Measurements from ENCODE around the gene DPEP1.
A peak's percentile ranks its signal among the peaks of the same experiment; 100 is the strongest.

Gene DPEP1

DNA sequence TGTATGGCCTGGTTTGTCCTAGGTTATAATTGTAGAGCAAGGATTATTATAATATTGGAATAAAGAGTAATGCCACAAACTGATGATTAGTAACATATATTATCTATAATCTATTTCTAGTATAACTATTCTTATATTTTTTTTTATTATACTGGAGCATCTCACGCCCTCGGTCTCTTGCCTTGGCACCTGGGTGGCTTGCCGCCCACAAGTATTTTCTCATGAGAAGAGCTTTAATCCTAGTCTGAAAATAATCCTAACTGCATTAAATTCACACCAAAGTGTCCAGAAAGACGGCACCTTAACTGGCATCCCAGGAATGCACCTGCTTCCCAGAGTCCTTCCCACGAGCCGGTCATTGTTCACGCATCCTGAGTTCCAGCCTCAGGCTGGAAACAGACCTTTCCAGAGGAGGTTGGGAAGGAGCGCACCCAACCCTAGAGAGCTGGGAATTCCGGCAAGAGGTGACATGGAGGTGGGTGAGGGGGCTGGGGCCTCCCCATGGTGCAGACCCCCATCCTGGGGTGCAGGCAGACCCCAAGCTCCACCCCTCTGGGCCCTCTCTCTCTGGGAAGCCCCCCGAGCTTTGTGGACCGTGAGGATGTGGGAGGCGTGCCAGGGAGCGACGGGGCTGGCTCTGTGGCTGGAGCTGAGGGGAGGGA, 28.1 kb downstream of the DPEP1 start:
- Mint-ChIP-seq H3K9me3 (no peaks in the 10 kb centered on the region), H3K4me1 (peaks cover 15% of the 10 kb centered on the region), H3K27ac (peak overlapping the region in 1 of 2 donors; percentile 34), H3K4me3 (peak overlapping the region in 1 of 2 donors; percentile 79), H3K27me3 (peaks cover 2% of the 10 kb centered on the region)
- ATAC-seq (no peak), DNase-seq (no peak)

DNA sequence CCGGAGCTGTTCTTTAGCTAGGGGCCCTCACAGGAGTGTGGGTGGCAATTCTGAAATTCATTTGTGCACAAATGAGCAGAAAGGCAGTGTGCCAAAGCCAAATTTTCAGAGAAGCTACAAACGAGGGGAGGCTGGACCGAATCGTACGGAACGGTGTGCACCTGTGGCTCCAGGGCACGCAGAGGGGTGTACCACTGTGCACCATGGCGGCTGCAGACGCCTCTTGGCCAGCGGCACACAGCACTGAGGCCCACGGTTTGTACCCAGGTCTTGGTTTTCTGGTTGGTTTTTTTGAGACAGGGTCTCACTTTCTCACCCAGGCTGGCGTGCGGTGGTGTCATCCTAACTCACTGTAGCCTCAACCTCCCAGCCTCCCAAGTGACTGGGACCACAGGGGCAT, 29.1 kb downstream of the DPEP1 start:
- Mint-ChIP-seq H3K27ac (no peak overlapping the region), H3K27me3 (no peaks in the 10 kb centered on the region), H3K4me1 (peaks cover 15% of the 10 kb centered on the region), H3K9me3 (no peaks in the 10 kb centered on the region), H3K4me3 (no peak overlapping the region)
- DNase-seq: no peak
- no peak for ATAC-seq

DNA sequence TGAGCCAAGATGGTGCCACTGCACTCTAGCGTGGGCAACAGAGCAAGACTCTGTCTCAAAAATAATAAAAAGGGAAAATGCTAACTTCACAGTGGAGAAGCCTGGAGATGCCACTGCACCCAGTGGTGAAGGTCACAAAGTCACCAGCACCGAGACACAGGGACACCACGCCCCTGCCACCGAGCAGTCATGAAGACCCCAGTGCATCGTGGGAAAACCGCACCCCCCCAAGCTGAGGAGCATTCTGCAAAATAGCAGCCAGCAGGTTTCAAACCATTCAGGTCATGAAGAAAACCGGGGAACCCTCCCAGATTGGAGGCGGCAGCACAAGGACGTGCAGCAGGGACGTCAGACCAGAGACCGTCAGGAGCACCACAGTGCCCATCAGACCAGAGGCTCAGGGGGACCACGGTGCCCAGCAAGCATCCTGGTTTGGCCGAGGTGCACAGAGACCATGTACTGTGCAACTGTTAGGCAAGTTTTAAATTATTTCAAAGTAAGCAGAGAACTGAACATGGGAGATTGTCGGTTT, 30.4 kb downstream of the DPEP1 start:
- Mint-ChIP-seq H3K4me3 (no peak overlapping the region), H3K27ac (no peak overlapping the region)
- no peak for DNase-seq

DNA sequence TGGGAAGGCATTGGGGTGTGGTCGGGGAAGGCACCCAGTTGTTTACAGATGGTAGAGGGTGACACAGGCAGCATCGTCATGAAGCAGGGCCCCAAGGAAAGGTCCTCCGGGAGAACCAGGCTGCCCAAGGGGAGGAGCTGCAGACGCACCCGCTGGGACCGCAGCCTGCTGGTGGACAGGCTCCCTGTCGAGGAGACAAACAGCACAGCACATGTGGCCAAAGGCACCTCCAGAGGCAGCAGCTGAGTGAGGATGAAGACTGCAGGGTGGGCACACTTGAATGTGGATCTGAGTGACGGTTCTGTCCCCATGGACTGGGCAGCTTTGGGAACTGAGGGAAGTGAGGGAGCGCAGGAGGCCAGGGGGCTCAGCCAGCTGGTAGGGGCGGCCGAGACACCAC, 31.7 kb downstream of the DPEP1 start:
- Mint-ChIP-seq H3K27ac (peak overlapping the region in 1 of 2 donors; percentile 27), H3K4me3 (no peak overlapping the region), H3K27me3 (no peaks in the 10 kb centered on the region), H3K4me1 (peaks cover 15% of the 10 kb centered on the region), H3K9me3 (no peaks in the 10 kb centered on the region)
- no peak for DNase-seq
- no peak for ATAC-seq

More for the DNA sequence above, 30.4 kb downstream of the DPEP1 start:
- no peaks in the 10 kb centered on the region for H3K27me3 Mint-ChIP-seq
- H3K9me3 Mint-ChIP-seq: no peaks in the 10 kb centered on the region
- H3K4me1 Mint-ChIP-seq: peaks cover 15% of the 10 kb centered on the region
- ATAC-seq: no peak

DNA sequence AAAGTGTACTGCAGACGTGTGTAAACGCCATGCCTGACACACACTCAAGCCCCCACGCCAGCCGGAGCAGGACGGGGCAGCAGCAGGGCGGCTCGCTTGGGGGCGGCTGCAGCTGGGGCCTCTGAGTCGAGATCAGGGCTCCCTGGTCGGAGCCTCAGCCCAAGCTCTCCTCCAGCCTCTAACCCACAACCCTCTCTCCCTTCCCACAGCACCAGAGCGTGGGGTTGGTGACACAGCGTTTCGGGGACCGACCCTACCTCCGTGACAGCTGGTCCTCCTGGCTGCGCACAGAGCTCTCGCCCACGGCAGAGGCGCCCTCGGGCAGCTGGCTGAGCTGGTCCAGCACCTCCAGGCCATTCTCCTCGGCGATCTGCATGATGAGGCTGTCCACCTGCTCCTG, 32.8 kb downstream of the DPEP1 start:
- Mint-ChIP-seq H3K9me3 (no peaks in the 10 kb centered on the region), H3K4me3 (no peak overlapping the region), H3K27ac (no peak overlapping the region), H3K4me1 (peaks cover 5% of the 10 kb centered on the region), H3K27me3 (no peaks in the 10 kb centered on the region)
- ATAC-seq: no peak
- no peak for DNase-seq

DNA sequence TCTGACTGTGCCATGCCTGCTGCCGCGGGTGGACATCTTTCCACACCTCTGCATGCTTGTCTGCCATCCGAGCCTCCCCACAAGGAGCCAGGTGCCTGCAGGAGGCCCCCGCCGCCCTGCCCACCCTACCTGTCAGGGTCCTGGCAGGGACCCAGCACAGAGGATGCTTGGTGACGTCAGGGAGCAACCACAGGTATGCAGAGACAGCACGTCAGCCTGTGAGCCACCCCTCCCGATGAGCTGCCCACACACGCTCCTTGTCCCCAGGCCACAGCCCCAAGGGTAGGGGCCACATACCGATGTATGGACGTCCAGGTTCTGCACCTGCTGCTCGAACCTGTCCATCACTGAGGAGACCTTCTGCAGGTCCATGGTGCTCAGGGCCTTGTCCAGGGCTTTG, 33.5 kb downstream of the DPEP1 start:
- Mint-ChIP-seq H3K4me1 (no peaks in the 10 kb centered on the region), H3K27ac (no peak overlapping the region), H3K27me3 (no peaks in the 10 kb centered on the region), H3K4me3 (no peak overlapping the region), H3K9me3 (no peaks in the 10 kb centered on the region)
- no peak for ATAC-seq
- no peak for DNase-seq

DNA sequence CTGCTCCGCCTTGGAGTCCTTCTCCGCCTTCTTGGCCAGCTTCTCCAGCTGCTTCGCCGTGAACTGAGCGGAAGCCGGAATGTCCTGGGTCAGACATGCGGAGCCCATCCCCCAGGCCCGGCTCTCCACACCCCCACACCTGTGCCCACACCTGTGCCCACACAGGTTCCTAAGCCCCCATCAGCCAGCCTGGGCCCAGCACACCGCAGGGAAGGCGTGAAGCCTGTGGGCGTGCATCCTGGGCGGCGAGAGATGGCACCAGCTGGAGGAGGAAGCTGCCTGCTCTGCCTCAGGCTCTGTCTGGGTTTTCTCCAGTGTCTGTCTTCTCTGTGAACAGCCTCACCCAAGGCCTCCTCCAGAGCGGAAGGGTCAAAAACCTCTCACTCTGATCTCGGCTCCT, 38.1 kb downstream of the DPEP1 start:
- ATAC-seq: no peak
- Mint-ChIP-seq H3K27me3 (no peaks in the 10 kb centered on the region), H3K27ac (no peak overlapping the region), H3K4me3 (no peak overlapping the region), H3K4me1 (peaks cover 17% of the 10 kb centered on the region), H3K9me3 (no peaks in the 10 kb centered on the region)
- no peak for DNase-seq

DNA sequence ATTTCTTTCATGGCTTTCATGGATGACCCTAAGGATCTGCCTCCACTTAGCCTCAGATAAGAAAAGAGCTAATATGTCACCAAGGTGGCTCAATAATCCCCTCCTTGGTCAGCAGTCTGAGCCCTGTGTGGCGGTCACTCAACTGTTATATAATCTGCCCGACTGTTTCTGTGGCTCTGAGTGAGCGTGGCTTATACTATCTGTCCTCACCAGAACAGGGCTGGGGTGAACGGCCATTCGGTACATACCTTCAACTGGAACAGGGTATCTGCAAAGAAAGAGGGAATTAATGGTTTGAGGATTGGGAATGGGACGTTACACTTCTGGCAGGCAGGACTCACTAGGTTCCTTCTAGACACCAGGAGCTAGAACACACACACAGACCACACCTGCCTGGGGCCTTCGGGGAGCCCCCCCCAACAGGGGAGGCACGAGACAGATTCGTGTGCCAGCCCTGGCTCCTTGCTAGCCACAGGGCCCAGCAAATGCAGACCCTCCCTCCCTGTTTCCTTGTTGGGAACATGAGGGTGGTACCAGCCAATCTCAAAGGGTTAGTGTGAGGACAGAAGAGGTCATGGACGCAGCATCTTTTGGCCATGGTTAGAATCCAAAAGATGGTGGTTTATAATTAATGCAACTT, 40.3 kb downstream of the DPEP1 start:
- Mint-ChIP-seq H3K4me3 (no peak overlapping the region), H3K27ac (no peak overlapping the region), H3K9me3 (no peaks in the 10 kb centered on the region), H3K27me3 (no peaks in the 10 kb centered on the region), H3K4me1 (peaks cover 30% of the 10 kb centered on the region)
- ATAC-seq (no peak), DNase-seq (no peak)

DNA sequence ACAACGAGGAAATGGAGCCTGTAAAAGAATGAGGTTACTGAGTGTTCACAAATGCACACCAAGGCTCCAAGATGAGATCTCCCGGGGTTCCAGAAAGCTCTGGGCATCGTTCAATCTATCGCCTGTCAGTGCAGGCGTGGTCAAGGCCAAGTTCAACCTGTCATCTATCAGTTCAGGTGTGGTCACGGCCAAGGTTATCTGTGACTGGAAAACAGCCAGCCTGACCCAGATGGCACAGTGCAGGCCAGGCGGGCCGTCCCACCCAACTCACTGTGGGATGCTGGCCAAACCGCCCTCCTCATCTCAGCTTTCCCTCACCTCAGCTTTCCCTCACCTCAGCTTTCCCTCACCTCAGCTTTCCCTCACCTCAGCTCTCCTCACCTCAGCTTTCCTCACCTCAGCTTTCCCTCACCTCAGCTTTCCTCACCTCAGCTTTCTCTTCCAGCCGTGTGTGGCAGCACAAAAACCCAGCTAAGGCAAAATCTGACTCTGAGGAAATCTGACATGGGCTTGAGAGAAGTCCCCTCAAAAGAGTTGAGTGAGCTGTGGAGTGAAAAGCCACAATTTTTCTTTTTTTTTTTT, 41.7 kb downstream of the DPEP1 start:
- Mint-ChIP-seq H3K9me3 (no peaks in the 10 kb centered on the region), H3K4me3 (peak overlapping the region in 1 of 2 donors; percentile 8)
- DNase-seq: no peak

DNA sequence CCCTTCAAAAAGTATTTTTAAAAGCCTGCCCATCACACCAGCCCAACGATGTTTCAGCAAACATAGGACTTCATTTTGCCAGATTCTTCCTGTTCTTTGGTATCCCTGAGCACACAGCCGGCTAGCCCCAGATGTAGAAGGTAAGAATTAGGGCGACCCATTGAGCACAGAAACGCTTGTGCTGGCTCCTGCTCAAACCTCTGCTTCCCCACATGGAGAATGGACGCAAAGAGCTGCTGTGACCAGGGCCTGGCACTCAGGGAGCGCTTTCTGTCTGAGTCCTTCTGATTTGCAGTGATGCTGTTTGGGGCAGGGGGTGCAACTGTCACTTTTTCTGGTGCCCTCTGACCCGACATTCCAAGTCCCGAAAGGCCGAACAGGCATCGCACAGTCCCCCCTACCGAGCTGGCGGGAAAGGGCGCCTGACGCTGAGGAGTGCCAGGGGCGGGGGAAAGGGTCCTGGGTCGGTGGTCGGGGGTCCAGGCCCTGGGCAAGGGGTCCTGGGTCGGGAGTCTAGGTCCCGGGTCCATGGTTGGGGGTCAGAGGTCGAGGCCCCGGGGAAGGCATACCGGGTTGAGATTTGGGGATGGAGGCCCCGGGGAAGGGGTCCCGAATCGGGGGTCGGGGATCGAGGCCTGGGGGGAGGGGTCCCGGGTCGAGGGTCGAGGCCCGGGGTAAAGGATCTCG, 43.1 kb downstream of the DPEP1 start:
- no peaks in the 10 kb centered on the region for H3K9me3 Mint-ChIP-seq
- DNase-seq (no peak), ATAC-seq (no peak)
- no peaks in the 10 kb centered on the region for H3K27me3 Mint-ChIP-seq
- H3K4me1 Mint-ChIP-seq: peaks cover 44% of the 10 kb centered on the region
- peak overlapping the region; percentile 95 to 96 for H3K4me3 Mint-ChIP-seq
- peak overlapping the region; percentile 96 for H3K27ac Mint-ChIP-seq

More for the DNA sequence above, 41.7 kb downstream of the DPEP1 start:
- Mint-ChIP-seq H3K27ac (peak overlapping the region in 1 of 2 donors; percentile 59), H3K27me3 (no peaks in the 10 kb centered on the region), H3K4me1 (peaks cover 39% of the 10 kb centered on the region)
- no peak for ATAC-seq

DNA sequence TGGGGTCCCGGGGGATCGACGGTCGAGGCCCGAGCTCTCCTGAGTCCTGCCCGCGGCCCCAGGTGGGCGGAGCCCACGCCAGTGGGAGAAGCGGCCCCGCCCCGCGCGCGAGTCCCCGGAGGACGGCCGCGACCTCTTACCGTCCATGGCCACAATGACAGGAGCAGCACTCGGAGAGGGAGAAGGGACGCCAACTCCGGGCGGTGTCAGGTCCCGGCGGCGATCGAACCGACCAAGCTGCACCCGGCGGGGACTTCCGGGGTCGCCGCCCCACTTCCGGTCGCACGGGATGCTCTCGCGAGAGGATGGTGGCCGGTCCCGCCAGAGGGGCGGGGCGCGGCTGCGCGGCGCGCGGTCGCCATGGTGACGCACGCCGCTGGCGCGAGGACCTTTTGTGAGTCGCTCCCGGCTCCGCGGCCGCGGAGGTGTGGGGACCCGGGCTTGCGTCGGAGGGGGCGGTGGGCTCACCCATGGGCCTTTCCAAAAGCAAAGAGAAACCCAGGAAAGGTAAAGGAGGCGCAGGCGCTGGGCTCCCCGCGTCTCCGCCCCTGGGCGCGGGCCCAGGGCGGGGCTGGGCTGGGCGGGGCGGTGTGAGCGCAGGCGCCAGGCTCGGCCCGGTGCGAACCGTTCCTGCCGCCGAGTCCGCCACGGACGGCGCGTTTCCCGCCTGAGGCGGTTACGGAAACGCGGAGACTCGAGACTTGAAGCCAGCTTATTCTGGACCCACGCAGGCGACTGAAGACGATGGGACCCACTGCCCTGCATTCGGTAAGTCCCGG, 44.2 kb downstream of the DPEP1 start, which contains the start of the genes CHMP1A and SPATA33:
TSS of gene CHMP1A (minus strand) at position 267 of the 779 bp plus-strand sequence. CDS start at position 147, 120 bp downstream.
TSS of gene SPATA33 (plus strand) at position 395 of the 779 bp plus-strand sequence. CDS start at position 471, 76 bp downstream.
- Mint-ChIP-seq H3K9me3 (no peaks in the 10 kb centered on the region), H3K4me3 (peak within 1 kb of the TSS; percentile 95 to 96), H3K4me1 (peaks cover 44% of the 10 kb centered on the region), H3K27me3 (no peaks in the 10 kb centered on the region), H3K27ac (peak within 1 kb of the TSS; percentile 96)
- DNase-seq (peak; percentile 94 to 96), ATAC-seq (peak; percentile 95)

DNA sequence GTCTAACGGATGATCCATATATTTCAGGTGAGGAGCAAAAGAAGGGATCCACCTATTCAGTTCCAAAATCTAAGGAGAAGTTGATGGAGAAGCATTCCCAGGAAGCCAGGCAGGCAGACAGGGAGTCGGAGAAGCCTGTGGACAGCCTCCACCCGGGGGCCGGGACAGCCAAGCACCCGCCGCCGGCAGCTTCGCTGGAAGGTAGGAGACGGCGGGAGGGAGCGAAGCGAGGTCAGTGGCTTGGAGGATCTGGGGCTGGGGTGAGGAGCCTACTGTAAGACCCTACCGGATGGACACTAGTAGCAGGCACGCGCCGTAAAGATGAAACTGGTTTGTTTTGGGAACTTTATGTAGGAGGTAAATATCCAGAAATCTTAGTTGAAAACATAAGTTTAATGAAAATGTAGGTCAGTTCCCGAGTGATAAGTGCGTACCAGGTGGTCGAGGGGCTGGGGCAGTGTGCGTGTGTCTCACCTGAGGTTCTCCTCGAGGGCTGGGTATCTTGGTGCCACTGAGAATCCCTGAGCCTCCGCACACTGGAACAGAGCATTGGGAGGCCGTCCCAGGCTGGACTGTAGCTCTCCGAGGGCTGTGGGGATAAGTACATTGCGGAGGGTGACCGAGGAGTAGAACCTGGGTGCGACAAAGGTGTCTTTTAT, 44.9 kb downstream of the DPEP1 start:
- H3K9me3 Mint-ChIP-seq: no peaks in the 10 kb centered on the region
- DNase-seq (peak in 1 of 2 donors; percentile 33), ATAC-seq (no peak)
- no peaks in the 10 kb centered on the region for H3K27me3 Mint-ChIP-seq
- H3K4me1 Mint-ChIP-seq: peaks cover 44% of the 10 kb centered on the region
- peak overlapping the region; percentile 90 to 93 for H3K27ac Mint-ChIP-seq
- H3K4me3 Mint-ChIP-seq: peak overlapping the region; percentile 95 to 96

DNA sequence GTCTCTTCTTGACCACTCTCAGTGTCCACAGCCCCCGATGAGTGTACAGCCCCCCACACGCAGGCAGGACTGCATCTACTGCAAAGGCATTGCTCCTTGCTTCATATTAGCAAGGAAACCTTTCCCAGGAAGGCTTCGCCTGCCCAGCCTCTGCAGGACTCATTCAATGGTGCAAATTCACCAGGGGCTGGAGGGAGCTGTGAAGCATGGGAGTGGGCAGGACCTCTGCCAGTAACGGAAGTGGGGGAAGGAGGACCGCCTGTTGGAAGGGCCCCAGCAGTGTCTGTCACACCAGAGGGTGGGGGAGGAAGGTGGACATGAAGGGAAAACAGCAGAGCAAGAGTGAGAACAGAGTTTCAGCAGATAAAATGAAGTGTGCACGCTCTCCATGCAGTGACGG, 46.7 kb downstream of the DPEP1 start:
- Mint-ChIP-seq H3K4me3 (no peak overlapping the region), H3K27me3 (no peaks in the 10 kb centered on the region), H3K4me1 (peaks cover 42% of the 10 kb centered on the region), H3K27ac (no peak overlapping the region), H3K9me3 (no peaks in the 10 kb centered on the region)
- ATAC-seq (no peak), DNase-seq (no peak)

DNA sequence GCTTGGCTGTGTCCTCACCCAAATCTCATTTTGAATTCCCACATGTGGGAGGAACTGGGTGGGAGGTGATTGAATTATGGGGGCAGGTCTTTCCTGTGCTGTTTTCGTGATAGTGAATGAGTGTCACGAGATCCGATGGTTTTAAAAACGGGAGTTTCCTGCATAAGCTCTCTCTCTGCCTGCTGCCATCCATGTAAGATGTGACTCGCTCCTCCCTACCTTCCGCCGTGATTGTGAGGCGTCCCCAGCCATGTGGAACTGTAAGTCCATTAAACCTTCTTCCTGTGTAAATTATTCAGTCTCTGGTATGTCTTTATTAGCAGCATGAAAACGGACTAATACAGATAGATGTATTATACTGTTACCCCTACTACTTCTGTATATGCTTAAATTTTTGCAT, 47.8 kb downstream of the DPEP1 start:
- Mint-ChIP-seq H3K27ac (no peak overlapping the region), H3K4me1 (peaks cover 31% of the 10 kb centered on the region), H3K9me3 (no peaks in the 10 kb centered on the region), H3K4me3 (no peak overlapping the region), H3K27me3 (no peaks in the 10 kb centered on the region)
- no peak for DNase-seq
- ATAC-seq: no peak
